GM23248 (cell line): Measurements from ENCODE around the gene TTC23.

Experiments
- EZH2 ChIP-seq: fragments of 200-600 bp; sonication (generic); IDR thresholded peaks from 2 replicates; pipeline ENCODE4 v1.6.1; 2018; ENCODE audit warnings: antibody characterized with exemption, mild to moderate bottlenecking; ENCODE audit not compliant: insufficient read depth, poor library complexity, severe bottlenecking
- EZH2phosphoT487 ChIP-seq: fragments of 200-600 bp; sonication (generic); IDR thresholded peaks from 2 replicates; pipeline ENCODE4 v1.6.1; 2018; ENCODE audit warnings: antibody characterized with exemption, moderate library complexity, mild to moderate bottlenecking, low read depth; ENCODE audit not compliant: insufficient read depth

- TF ChIP-seq EZH2 (no peak), EZH2phosphoT487 (no peak)
Measured at GRCh38 chr15:99168601-99169580, 80.5 kb downstream of the TTC23 start.
